ENCODE results near the gene IBA57. TPM values are rescaled to one million over a fixed set of nuclear protein-coding genes. Genes with fewer than 3 reads are reported as not detected.
A peak's percentile ranks its signal among the peaks of the same experiment; 100 is the strongest.

The IBA57 gene
- total and polyA plus RNA-seq, 5 donors from 2014 or later: 2.0 to 17.0 (median 5.1) TPM

DNA sequence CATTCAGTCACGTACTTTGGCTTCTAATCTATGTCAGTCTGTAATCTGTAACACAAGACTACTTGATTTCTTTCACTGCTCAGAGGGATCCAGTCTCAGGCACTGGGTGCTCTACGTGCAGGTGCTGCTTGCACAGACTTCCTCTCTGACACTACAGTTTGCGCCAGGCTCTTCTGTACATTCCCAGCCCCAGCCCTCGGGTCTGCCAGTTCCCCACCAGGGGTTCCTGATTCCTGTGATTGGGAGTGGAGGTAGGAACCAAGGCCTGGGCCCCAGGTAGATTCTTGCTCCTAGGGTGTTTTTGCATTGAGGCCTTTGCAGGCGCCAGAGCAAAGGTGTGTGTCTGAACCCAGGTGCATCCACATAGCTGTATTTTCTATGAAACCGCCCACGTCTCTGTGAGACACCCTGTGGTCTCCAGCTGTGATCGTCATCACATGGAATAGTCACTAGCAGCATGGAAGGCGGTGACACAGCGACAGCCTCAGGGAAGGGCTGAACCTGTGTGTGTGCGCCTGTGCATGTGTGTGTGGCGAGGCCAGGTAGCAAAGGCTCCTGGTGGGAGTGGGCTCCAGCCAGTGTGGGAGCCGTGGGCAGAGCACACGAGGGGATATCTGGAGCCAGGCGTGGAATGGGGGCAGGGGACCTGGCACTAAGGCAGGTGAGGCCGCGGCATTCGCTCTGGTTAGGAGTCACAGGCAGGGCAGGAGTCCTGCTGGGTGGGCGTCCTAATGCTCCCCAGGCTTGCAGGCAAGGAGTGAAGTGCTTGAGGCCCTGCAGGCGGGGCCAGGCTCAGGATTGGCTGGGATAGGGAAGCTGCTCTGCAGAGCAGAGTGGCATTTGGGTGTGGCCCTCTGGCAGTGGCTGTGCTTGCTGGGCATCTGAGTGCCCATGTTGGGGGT, 10.7 kb upstream of the IBA57 start:
- Mint-ChIP-seq H3K4me1 (peaks cover 0 to 16% (median 1%) of the 10 kb centered on the region in 4 donors), H3K9me3 (no peaks in the 10 kb centered on the region), H3K27me3 (no peaks in the 10 kb centered on the region), H3K4me3 (peak overlapping the region in 1 of 4 donors; percentile 70), H3K36me3 (no peaks in the 10 kb centered on the region), H3K27ac (no peak overlapping the region)
- Histone ChIP-seq H3K9me3 (ENCODE audit: control insufficient read depth in 2 of 2, low read length in 2 of 2) (no peaks in the 10 kb centered on the region), H3K36me3 (ENCODE audit: control insufficient read depth, insufficient read depth, low read length) (no peaks in the 10 kb centered on the region), H3K27ac (ENCODE audit: insufficient read depth, low read length, poor library complexity, severe bottlenecking) (no peak overlapping the region), H3K27me3 (ENCODE audit: control insufficient read depth, insufficient read depth, low read length) (no peaks in the 10 kb centered on the region), H3K4me3 (ENCODE audit: low read depth, low read length) (no peak overlapping the region), H3K4me1 (ENCODE audit: control insufficient read depth, insufficient read depth, low read length, poor library complexity, severe bottlenecking) (peaks cover 10% of the 10 kb centered on the region)
- DNase-seq (no peak), ATAC-seq (ENCODE audit: low read depth in 2 of 2) (no peak)

DNA sequence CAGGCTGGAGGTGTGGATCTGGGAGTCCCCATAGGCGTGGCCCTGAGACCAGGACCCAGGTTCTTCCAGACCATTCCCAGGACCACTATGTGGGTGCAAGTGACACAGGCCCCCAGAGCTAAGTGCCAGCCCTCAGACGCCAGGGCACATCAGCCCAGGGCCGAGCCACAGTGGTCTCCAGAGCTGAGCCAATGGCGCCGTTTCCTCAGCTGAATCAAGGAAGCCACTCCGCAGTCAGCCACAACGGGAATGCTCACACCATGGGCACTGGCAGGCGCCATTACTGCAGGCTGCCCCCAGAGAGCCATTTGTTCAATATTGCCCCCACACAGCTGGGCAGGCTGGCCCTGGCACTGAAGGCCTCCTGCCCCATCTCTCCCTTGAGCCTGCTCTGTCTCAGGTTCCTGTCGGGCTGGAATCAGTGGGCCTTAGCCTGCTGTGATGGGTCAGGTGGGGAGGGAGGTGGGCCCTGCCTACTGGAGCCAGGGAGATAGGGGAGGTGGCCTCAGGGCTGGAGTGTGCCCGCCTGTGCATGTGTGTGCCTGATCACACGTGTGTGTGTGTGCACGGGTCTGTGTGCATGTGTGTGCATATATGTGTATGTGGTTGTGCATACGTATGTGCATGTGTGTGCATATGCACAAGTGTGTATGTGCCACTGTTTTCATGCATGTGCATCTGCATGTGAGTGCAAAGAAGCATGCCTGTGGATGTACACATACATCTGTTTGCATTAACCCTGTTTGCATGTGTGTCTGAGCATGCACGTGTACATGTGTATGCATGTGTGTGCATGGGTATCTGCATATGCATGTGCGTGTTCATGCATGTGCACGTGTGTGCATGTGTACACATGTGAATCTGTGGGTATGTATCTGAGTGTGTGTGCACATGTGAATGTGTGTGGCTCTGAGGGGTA, 9.7 kb upstream of the IBA57 start:
- Mint-ChIP-seq H3K36me3 (no peaks in the 10 kb centered on the region), H3K27me3 (no peaks in the 10 kb centered on the region), H3K9me3 (no peaks in the 10 kb centered on the region), H3K4me3 (no peak overlapping the region), H3K4me1 (peaks cover 0 to 16% (median 1%) of the 10 kb centered on the region in 4 donors), H3K27ac (no peak overlapping the region)
- no peak for DNase-seq
- no peak for ATAC-seq (ENCODE audit: low read depth in 2 of 2)
- Histone ChIP-seq H3K4me3 (ENCODE audit: low read depth, low read length) (no peak overlapping the region), H3K27me3 (ENCODE audit: control insufficient read depth, insufficient read depth, low read length) (no peaks in the 10 kb centered on the region), H3K36me3 (ENCODE audit: control insufficient read depth, insufficient read depth, low read length) (no peaks in the 10 kb centered on the region), H3K27ac (ENCODE audit: insufficient read depth, low read length, poor library complexity, severe bottlenecking) (no peak overlapping the region), H3K9me3 (ENCODE audit: control insufficient read depth in 2 of 2, low read length in 2 of 2) (no peaks in the 10 kb centered on the region), H3K4me1 (ENCODE audit: control insufficient read depth, insufficient read depth, low read length, poor library complexity, severe bottlenecking) (peaks cover 10% of the 10 kb centered on the region)

DNA sequence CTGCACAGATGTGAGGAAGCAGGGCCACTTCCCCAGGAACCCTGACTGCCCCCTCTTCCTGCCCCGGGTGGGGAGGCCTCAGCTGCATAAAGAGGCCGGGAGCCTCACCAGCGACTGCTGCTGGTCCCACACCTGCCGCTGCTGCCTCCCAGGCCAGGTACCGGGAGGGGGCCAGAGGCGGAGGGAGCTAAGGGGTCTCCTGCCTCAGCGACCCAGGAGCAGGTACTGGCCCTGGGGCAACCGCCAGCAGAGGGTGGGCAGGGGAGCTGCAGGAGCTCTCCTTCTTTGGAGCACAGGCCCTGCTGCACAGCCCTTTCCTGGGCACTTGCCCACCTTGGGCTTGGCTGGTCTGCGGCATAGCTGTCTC, 9.1 kb upstream of the IBA57 start:
- Mint-ChIP-seq H3K36me3 (no peaks in the 10 kb centered on the region), H3K4me1 (peaks cover 0 to 16% (median 0%) of the 10 kb centered on the region in 4 donors), H3K27ac (no peak overlapping the region), H3K9me3 (no peaks in the 10 kb centered on the region), H3K4me3 (no peak overlapping the region), H3K27me3 (no peaks in the 10 kb centered on the region)
- Histone ChIP-seq H3K4me3 (ENCODE audit: low read depth, low read length) (no peak overlapping the region), H3K9me3 (ENCODE audit: control insufficient read depth in 2 of 2, low read length in 2 of 2) (no peaks in the 10 kb centered on the region), H3K27ac (ENCODE audit: insufficient read depth, low read length, poor library complexity, severe bottlenecking) (no peak overlapping the region), H3K4me1 (ENCODE audit: control insufficient read depth, insufficient read depth, low read length, poor library complexity, severe bottlenecking) (peaks cover 10% of the 10 kb centered on the region), H3K36me3 (ENCODE audit: control insufficient read depth, insufficient read depth, low read length) (no peaks in the 10 kb centered on the region), H3K27me3 (ENCODE audit: control insufficient read depth, insufficient read depth, low read length) (no peaks in the 10 kb centered on the region)
- DNase-seq (no peak), ATAC-seq (ENCODE audit: low read depth in 2 of 2) (no peak)

DNA sequence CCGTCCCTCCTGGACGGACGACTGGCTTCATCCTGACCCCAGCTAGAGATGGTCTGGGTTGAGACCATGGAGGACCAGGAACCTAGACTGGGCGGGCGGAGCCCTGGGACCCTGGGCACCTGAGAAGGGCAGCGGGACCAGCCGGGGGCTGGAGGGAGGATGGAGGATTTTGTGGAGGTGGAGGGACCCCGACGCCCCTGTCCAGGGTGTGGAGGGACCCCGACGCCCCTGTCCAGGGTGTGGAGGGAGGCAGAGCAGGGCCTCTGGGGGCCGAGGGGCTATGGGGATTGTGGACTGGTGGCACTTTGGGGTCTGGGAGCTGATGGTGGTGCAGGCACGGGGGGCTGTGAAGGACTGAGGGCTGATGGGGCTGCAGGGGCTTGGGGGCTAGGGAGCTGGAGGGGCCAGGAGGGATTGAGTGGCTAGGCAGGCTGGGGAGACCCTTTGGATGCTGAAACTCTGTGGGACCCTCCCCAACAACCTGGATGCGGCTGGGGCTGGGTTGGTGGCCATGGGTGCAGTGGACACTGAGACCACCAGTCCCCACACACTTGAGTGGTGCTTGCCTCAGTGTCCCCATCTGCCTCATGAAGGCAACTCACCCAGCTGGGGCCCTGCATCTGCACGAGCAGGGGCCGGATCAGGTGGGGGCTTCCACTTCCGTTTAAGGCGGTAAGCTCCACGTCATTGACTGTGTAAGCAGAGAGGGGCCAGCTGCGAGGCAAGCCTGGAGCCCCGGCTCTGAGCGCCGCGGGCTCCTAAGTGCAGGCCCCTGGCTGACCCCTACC, 8.5 kb upstream of the IBA57 start:
- Mint-ChIP-seq H3K4me1 (peaks cover 0 to 23% (median 0%) of the 10 kb centered on the region in 4 donors), H3K27me3 (no peaks in the 10 kb centered on the region), H3K36me3 (no peaks in the 10 kb centered on the region), H3K27ac (peak overlapping the region in 1 of 3 donors; percentile 32), H3K9me3 (no peaks in the 10 kb centered on the region), H3K4me3 (peak overlapping the region in 2 of 4 donors; percentile 21 to 38)
- Histone ChIP-seq H3K9me3 (ENCODE audit: control insufficient read depth in 2 of 2, low read length in 2 of 2) (no peaks in the 10 kb centered on the region), H3K36me3 (ENCODE audit: control insufficient read depth, insufficient read depth, low read length) (no peaks in the 10 kb centered on the region), H3K4me3 (ENCODE audit: low read depth, low read length) (no peak overlapping the region), H3K4me1 (ENCODE audit: control insufficient read depth, insufficient read depth, low read length, poor library complexity, severe bottlenecking) (peaks cover 11% of the 10 kb centered on the region), H3K27me3 (ENCODE audit: control insufficient read depth, insufficient read depth, low read length) (no peaks in the 10 kb centered on the region), H3K27ac (ENCODE audit: insufficient read depth, low read length, poor library complexity, severe bottlenecking) (no peak overlapping the region)
- ATAC-seq (ENCODE audit: low read depth in 2 of 2) (peak in 1 of 2 donors; percentile 18), DNase-seq (peak in 1 of 3 donors; percentile 28)

DNA sequence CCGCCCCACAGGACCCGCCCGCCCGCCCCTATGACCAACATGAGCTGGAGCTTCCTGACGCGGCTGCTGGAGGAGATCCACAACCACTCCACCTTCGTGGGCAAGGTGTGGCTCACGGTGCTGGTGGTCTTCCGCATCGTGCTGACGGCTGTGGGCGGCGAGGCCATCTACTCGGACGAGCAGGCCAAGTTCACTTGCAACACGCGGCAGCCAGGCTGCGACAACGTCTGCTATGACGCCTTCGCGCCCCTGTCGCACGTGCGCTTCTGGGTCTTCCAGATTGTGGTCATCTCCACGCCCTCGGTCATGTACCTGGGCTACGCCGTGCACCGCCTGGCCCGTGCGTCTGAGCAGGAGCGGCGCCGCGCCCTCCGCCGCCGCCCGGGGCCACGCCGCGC, 7.9 kb upstream of the IBA57 start:
- H3K27ac ChIP-seq (ENCODE audit: insufficient read depth, low read length, poor library complexity, severe bottlenecking): no peak overlapping the region
- H3K4me3 Mint-ChIP-seq: no peak overlapping the region
- H3K9me3 Mint-ChIP-seq: no peaks in the 10 kb centered on the region
- no peaks in the 10 kb centered on the region for H3K36me3 Mint-ChIP-seq
- H3K4me1 Mint-ChIP-seq: peaks cover 0 to 26% (median 0%) of the 10 kb centered on the region in 4 donors
- no peaks in the 10 kb centered on the region for H3K27me3 ChIP-seq (ENCODE audit: control insufficient read depth, insufficient read depth, low read length)
- no peak overlapping the region for H3K4me3 ChIP-seq (ENCODE audit: low read depth, low read length)
- peaks cover 17% of the 10 kb centered on the region for H3K4me1 ChIP-seq (ENCODE audit: control insufficient read depth, insufficient read depth, low read length, poor library complexity, severe bottlenecking)
- H3K27ac Mint-ChIP-seq: no peak overlapping the region
- no peaks in the 10 kb centered on the region for H3K36me3 ChIP-seq (ENCODE audit: control insufficient read depth, insufficient read depth, low read length)
- no peaks in the 10 kb centered on the region for H3K9me3 ChIP-seq (ENCODE audit: control insufficient read depth in 2 of 2, low read length in 2 of 2)
- H3K27me3 Mint-ChIP-seq: no peaks in the 10 kb centered on the region
- ATAC-seq (ENCODE audit: low read depth in 2 of 2) (no peak), DNase-seq (no peak)

DNA sequence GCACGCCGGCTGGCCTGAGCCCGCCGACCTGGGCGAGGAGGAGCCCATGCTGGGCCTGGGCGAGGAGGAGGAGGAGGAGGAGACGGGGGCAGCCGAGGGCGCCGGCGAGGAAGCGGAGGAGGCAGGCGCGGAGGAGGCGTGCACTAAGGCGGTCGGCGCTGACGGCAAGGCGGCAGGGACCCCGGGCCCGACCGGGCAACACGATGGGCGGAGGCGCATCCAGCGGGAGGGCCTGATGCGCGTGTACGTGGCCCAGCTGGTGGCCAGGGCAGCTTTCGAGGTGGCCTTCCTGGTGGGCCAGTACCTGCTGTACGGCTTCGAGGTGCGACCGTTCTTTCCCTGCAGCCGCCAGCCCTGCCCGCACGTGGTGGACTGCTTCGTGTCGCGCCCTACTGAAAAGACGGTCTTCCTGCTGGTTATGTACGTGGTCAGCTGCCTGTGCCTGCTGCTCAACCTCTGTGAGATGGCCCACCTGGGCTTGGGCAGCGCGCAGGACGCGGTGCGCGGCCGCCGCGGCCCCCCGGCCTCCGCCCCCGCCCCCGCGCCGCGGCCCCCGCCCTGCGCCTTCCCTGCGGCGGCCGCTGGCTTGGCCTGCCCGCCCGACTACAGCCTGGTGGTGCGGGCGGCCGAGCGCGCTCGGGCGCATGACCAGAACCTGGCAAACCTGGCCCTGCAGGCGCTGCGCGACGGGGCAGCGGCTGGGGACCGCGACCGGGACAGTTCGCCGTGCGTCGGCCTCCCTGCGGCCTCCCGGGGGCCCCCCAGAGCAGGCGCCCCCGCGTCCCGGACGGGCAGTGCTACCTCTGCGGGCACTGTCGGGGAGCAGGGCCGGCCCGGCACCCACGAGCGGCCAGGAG, 7.2 kb upstream of the IBA57 start:
- no peaks in the 10 kb centered on the region for H3K36me3 Mint-ChIP-seq
- peaks cover 0 to 26% (median 0%) of the 10 kb centered on the region in 4 donors for H3K4me1 Mint-ChIP-seq

More for the DNA sequence above, 7.2 kb upstream of the IBA57 start:
- Mint-ChIP-seq H3K27me3 (no peaks in the 10 kb centered on the region), H3K27ac (no peak overlapping the region), H3K4me3 (no peak overlapping the region), H3K9me3 (no peaks in the 10 kb centered on the region)
- Histone ChIP-seq H3K27ac (ENCODE audit: insufficient read depth, low read length, poor library complexity, severe bottlenecking) (no peak overlapping the region), H3K36me3 (ENCODE audit: control insufficient read depth, insufficient read depth, low read length) (no peaks in the 10 kb centered on the region), H3K4me3 (ENCODE audit: low read depth, low read length) (no peak overlapping the region), H3K27me3 (ENCODE audit: control insufficient read depth, insufficient read depth, low read length) (no peaks in the 10 kb centered on the region), H3K9me3 (ENCODE audit: control insufficient read depth in 2 of 2, low read length in 2 of 2) (no peaks in the 10 kb centered on the region), H3K4me1 (ENCODE audit: control insufficient read depth, insufficient read depth, low read length, poor library complexity, severe bottlenecking) (peaks cover 20% of the 10 kb centered on the region)
- DNase-seq: no peak
- no peak for ATAC-seq (ENCODE audit: low read depth in 2 of 2)

Data from CD4-positive, CD25-positive, alpha-beta regulatory T cell (primary cell).